ENCODE measurements around the gene VOPP1.

Gene VOPP1

DNA sequence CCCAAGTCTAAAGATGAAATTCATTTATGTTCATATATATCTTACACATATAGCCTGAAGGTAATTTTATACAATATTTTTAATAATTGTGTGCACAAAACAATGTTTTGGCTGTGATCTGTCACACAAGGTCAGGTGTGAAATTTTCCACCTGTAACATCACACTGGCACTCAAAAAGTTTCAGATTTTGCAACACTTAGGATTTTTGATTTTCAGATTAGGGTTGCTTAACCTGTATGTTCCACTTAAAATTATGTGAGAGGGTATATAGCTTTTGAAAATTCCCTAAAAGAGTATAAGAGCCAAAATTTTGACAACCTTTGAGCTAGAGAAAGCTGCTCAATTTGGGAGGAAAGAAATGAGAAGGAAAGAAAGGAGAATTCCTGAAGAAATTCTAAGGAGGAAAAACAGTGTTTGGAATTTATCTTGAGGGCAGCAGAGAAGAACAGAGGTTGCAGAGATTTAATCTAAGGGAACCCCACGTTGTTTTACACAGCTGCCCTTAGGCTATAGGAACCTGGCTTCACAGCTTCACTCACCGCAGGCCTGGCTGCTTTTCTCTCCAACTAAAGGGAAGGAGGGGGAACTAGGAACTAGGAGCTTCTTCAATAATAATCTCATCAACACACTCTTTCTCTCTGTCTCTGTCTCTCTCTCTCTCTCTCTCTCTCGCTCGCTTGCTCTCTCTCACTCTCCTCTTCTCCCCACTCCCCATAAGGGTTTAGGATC is 8.5 kb downstream of the VOPP1 start:
- Histone ChIP-seq H3K4me3 (ENCODE audit: low read depth in 1 of 2, low read length in 1 of 2) (no peak overlapping the region), H3K27ac (no peak overlapping the region), H3K9me3 (no peaks in the 10 kb centered on the region), H3K36me3 (no peaks in the 10 kb centered on the region), H3K27me3 (no peaks in the 10 kb centered on the region), H3K4me1 (ENCODE audit: control insufficient read depth in 1 of 2, insufficient read depth in 1 of 2, low read depth in 1 of 2, low read length in 1 of 2) (peaks cover 10 to 15% of the 10 kb centered on the region in 2 experiments)
- TF ChIP-seq, protein P1, sequence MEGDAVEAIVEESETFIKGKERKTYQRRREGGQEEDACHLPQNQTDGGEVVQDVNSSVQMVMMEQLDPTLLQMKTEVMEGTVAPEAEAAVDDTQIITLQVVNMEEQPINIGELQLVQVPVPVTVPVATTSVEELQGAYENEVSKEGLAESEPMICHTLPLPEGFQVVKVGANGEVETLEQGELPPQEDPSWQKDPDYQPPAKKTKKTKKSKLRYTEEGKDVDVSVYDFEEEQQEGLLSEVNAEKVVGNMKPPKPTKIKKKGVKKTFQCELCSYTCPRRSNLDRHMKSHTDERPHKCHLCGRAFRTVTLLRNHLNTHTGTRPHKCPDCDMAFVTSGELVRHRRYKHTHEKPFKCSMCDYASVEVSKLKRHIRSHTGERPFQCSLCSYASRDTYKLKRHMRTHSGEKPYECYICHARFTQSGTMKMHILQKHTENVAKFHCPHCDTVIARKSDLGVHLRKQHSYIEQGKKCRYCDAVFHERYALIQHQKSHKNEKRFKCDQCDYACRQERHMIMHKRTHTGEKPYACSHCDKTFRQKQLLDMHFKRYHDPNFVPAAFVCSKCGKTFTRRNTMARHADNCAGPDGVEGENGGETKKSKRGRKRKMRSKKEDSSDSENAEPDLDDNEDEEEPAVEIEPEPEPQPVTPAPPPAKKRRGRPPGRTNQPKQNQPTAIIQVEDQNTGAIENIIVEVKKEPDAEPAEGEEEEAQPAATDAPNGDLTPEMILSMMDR (IDR thresholded peaks at IDR 0.05) = no peak

DNA sequence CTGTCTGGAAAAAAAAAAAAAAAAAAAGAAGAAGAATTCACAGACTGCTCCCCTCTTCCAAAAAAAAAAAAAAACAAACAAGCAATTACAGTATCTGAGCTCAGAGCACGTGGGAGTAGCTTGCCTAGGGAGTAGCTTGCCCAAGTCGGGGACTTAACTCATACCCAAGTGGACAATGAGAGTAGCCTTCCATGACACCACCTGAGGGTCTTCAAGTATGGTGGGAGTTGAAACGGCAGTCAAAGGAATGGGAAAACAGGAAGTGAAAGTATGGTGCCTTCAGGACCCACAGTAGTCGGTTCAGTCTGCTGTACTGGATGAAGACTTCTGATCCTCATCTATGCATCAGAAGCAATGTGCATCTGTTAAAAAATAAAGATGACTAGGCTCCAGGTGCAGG is 10.6 kb downstream of the VOPP1 start:
- H3K27ac ChIP-seq = no peak overlapping the region
- H3K9me3 ChIP-seq = no peaks in the 10 kb centered on the region
- H3K4me1 ChIP-seq (ENCODE audit: control insufficient read depth in 1 of 2, insufficient read depth in 1 of 2, low read depth in 1 of 2, low read length in 1 of 2) = peaks cover 10 to 15% of the 10 kb centered on the region in 2 experiments
- H3K27me3 ChIP-seq = no peaks in the 10 kb centered on the region
- H3K4me3 ChIP-seq (ENCODE audit: low read depth in 1 of 2, low read length in 1 of 2) = no peak overlapping the region
- TF ChIP-seq, protein P1 (IDR thresholded peaks at IDR 0.05) = no peak
- no peaks in the 10 kb centered on the region for H3K36me3 ChIP-seq

DNA sequence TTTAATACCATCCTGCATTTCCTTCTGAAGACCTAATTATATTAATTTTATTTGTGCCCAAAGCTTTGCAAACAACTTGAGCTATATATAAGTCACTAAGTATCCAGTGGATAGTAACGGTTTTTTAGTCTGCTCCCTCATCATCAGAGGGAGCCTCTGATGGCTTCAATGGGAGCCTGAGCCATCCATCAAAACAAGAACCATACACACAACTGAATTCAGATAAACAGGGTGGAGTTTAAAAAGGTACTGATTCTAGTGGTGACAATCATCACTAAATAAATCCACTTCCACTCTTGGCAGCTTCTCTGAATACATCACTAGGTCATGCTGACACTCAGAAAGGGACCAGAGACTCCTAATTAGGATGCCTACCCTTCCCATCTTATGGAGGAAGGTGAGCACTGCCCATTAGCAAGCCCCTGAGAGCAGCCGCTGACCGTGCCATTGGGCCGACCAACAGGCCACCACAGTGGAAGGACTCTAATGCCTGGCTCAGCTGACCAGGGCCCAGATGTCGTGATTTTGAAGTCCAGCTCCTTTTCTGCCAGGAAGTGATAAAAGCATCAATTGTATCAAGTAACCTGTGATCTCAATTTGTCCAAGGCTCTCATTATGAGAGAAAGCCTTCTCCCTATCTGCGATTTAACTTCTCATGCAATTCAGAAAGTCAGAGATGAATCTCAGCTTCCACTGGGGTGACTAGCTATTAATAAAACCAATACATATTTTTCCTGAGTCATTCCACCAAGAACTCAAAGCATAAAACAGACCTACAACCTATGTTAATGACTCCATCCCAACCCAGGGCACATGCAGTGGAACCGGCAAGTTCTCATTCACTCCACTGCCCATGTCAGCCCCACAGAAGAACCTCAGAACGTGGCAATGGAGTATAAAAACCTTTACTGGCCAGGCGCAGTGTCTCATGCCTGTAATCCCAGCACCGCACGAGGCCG is 13.1 kb downstream of the VOPP1 start:
- Histone ChIP-seq H3K4me3 (ENCODE audit: low read depth in 1 of 2, low read length in 1 of 2) (no peak overlapping the region), H3K27me3 (no peaks in the 10 kb centered on the region), H3K4me1 (ENCODE audit: control insufficient read depth in 1 of 2, insufficient read depth in 1 of 2, low read depth in 1 of 2, low read length in 1 of 2) (no peaks in the 10 kb centered on the region), H3K36me3 (peaks cover 10% of the 10 kb centered on the region), H3K27ac (no peak overlapping the region), H3K9me3 (no peaks in the 10 kb centered on the region)
- TF ChIP-seq, protein P1 (IDR thresholded peaks at IDR 0.05) = no peak

DNA sequence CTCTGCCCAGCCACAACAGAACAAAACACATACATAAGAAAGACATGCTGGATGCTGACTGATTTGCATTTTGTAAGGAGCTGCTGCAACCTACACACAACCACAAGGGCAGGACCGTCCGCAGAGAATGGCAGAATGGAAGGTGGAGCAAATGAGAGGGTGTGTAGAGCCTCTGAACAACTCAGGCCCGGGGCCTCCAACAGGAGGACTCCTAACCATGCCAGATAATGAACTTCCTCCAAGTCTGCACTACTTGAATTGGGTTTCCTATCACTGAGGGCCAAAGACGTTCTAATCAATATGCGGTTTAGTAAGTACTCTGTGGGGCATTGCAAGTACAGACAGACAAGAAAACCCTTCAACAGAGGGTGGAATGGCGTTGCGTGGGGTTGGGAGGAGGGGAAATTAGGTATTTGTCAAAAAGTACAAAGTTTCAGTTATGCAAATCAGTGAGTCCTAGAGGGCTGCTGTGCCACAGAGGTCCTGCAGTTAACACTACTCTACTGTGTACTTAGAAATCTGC is 14.6 kb downstream of the VOPP1 start:
- TF ChIP-seq, protein P1 (IDR thresholded peaks at IDR 0.05) = no peak
- no peak overlapping the region for H3K27ac ChIP-seq
- peaks cover 5 to 6% of the 10 kb centered on the region in 2 experiments for H3K4me1 ChIP-seq (ENCODE audit: control insufficient read depth in 1 of 2, insufficient read depth in 1 of 2, low read depth in 1 of 2, low read length in 1 of 2)
- H3K36me3 ChIP-seq = peaks cover 10% of the 10 kb centered on the region
- no peaks in the 10 kb centered on the region for H3K9me3 ChIP-seq
- H3K4me3 ChIP-seq (ENCODE audit: low read depth in 1 of 2, low read length in 1 of 2) = no peak overlapping the region
- H3K27me3 ChIP-seq = no peaks in the 10 kb centered on the region

DNA sequence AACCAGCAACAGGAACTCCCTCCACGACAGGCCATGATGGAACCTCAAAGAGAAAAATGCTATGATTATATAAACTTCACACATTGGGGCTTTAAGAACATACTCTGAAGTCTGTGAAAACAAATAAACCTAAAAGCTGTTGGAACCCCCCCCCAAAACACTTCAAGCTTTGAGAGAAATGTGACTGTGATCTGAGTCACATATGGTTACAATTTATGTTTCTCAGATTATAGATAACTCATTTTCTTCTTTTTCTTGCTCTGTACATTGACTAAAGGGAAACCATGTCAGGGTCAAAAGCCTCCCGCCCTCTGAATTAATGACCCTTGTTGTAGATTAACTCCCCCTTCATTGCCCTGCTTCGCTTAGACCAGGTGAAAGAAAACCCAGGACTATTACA is 15.8 kb downstream of the VOPP1 start:
- Histone ChIP-seq H3K4me3 (ENCODE audit: low read depth in 1 of 2, low read length in 1 of 2) (no peak overlapping the region), H3K36me3 (peaks cover 10% of the 10 kb centered on the region), H3K4me1 (ENCODE audit: control insufficient read depth in 1 of 2, insufficient read depth in 1 of 2, low read depth in 1 of 2, low read length in 1 of 2) (peaks cover 14% of the 10 kb centered on the region in 2 experiments), H3K27me3 (no peaks in the 10 kb centered on the region), H3K9me3 (no peaks in the 10 kb centered on the region), H3K27ac (no peak overlapping the region)
- TF ChIP-seq, protein P1 (IDR thresholded peaks at IDR 0.05) = no peak
